HEK293T (cell line): ENCODE results near the gene CADM1.
A peak's percentile ranks its signal among the peaks of the same experiment; 100 is the strongest.

Source experiments
- CTCF ChIA-PET: fragments of 350-600 bp; formaldehyde crosslinking; extraction: SDS; loops from one replicate; lab custom pipeline; 2021; ENCODE audit warnings: antibody characterized with exemption, inconsistent platforms; lab: Yijun Ruan, JAX
- POLR2A ChIA-PET: fragments of 350-600 bp; formaldehyde crosslinking; extraction: SDS; loops from one replicate; lab custom pipeline; 2020; ENCODE audit warnings: antibody characterized with exemption, inconsistent platforms; lab: Yijun Ruan, JAX
- DNase-seq: peaks from one replicate; pipeline ENCODE4 v3.0.0; 2012; ENCODE audit warnings: mixed read lengths; ENCODE audit errors: extremely low spot score
- ARNT ChIP-seq: fragments of 450-650 bp; IDR thresholded peaks from 2 replicates; pipeline ENCODE4 v1.6.1; 2017; ENCODE audit warnings: mild to moderate bottlenecking
- BHLHE40 ChIP-seq: fragments of 450-650 bp; IDR thresholded peaks from 2 replicates; pipeline ENCODE4 v1.6.1; 2016; ENCODE audit warnings: mild to moderate bottlenecking, moderate library complexity, borderline replicate concordance
- CTBP1 ChIP-seq: fragments of 450-650 bp; IDR thresholded peaks from 2 replicates; pipeline ENCODE4 v1.6.1; 2016; ENCODE audit warnings: borderline replicate concordance
- ELF4 ChIP-seq: fragments of 450-650 bp; IDR thresholded peaks from 2 replicates; pipeline ENCODE4 v1.6.1; 2017; ENCODE audit warnings: antibody characterized with exemption
- FOXA1 ChIP-seq: fragments of 450-650 bp; IDR thresholded peaks from 2 replicates; pipeline ENCODE4 v1.6.1; 2016; ENCODE audit warnings: mild to moderate bottlenecking
- FOXK2 ChIP-seq: fragments of 450-650 bp; IDR thresholded peaks from 2 replicates; pipeline ENCODE4 v1.6.1; 2016; ENCODE audit warnings: mild to moderate bottlenecking
- FOXM1 ChIP-seq: fragments of 450-650 bp; IDR thresholded peaks from 2 replicates; pipeline ENCODE4 v1.6.1; 2017; ENCODE audit warnings: mild to moderate bottlenecking, borderline replicate concordance
- HDGF ChIP-seq: fragments of 450-650 bp; IDR thresholded peaks from 2 replicates; pipeline ENCODE4 v1.6.1; 2017; ENCODE audit warnings: antibody characterized with exemption, borderline replicate concordance
- LEF1 ChIP-seq: fragments of 450-650 bp; IDR thresholded peaks from 2 replicates; pipeline ENCODE4 v1.6.1; 2017; ENCODE audit warnings: mild to moderate bottlenecking, borderline replicate concordance
- NFRKB ChIP-seq: fragments of 450-650 bp; IDR thresholded peaks from 2 replicates; pipeline ENCODE4 v1.6.1; 2016; ENCODE audit warnings: mild to moderate bottlenecking, moderate library complexity
- SP1 ChIP-seq: fragments of 450-650 bp; IDR thresholded peaks from 2 replicates; pipeline ENCODE4 v1.6.1; 2017
- SUZ12 ChIP-seq: fragments of 450-650 bp; IDR thresholded peaks from 2 replicates; pipeline ENCODE4 v1.6.1; 2016; ENCODE audit warnings: mild to moderate bottlenecking
- TARDBP ChIP-seq: fragments of 450-650 bp; IDR thresholded peaks from 2 replicates; pipeline ENCODE4 v1.6.1; 2016
- ZNF384 ChIP-seq: fragments of 450-650 bp; IDR thresholded peaks from 2 replicates; pipeline ENCODE4 v1.6.1; 2016
- TF ChIP-seq, protein P1 (sequence below): fragments of 450-650 bp; IDR thresholded peaks from 2 replicates; pipeline ENCODE4 v1.6.1; 2016

CADM1 gene

GRCh38 chr11:115148691-115149090 is 355.5 kb downstream of the CADM1 start:
- POLR2A ChIA-PET = no interaction called here
- TF ChIP-seq FOXA1 (no peak), SP1 (no peak), ELF4 (no peak), TARDBP (no peak), HDGF (no peak), BHLHE40 (no peak), FOXM1 (no peak), SUZ12 (no peak), LEF1 (no peak)
- TF ChIP-seq, protein P1, sequence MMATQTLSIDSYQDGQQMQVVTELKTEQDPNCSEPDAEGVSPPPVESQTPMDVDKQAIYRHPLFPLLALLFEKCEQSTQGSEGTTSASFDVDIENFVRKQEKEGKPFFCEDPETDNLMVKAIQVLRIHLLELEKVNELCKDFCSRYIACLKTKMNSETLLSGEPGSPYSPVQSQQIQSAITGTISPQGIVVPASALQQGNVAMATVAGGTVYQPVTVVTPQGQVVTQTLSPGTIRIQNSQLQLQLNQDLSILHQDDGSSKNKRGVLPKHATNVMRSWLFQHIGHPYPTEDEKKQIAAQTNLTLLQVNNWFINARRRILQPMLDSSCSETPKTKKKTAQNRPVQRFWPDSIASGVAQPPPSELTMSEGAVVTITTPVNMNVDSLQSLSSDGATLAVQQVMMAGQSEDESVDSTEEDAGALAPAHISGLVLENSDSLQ = no peak
- DNase-seq = no peak
- CTCF ChIA-PET = no interaction called here

GRCh38 chr11:115148101-115148500 is 356.1 kb downstream of the CADM1 start:
- no peak for DNase-seq
- no peak for TF ChIP-seq FOXM1
- POLR2A ChIA-PET = no interaction called here
- CTCF ChIA-PET = no interaction called here

DNA sequence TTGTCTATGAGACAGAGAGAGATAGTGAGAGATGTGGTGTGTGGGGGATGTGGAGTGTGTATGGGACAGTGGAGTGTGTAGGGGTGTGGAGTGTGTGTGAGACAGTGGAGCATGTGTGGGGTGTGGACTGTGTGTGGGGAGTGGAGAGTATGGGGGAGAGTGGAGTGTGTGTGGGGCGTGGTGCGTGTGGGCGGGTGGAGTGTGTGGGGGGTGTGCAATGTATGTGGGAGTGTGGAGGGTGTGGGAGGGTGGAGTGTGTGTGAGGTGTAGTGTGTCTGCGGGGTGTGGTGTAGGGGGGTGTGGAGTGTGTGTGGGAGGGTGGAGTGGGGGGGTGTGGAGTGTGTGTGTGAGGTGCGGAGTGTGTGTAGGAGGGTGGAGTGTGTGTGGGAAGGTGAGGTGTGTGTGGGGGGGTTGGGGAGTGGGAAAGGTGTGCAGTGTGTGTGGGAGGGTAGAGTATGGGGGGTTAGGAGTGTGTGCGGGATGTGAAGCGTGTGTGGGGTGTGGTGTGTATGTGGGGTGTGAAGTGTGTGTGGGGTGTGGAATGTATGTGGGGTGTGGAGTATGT is 356.9 kb downstream of the CADM1 start:
- ChIA-PET CTCF (no interaction called here), POLR2A (no interaction called here)
- DNase-seq = no peak
- no peak for TF ChIP-seq ELF4
- TF ChIP-seq SP1 = no peak
- no peak for TF ChIP-seq CTBP1
- TF ChIP-seq SUZ12 = no peak
- TF ChIP-seq LEF1 = no peak
- TF ChIP-seq HDGF = no peak
- TF ChIP-seq TARDBP = no peak
- TF ChIP-seq FOXK2 = no peak
- TF ChIP-seq FOXM1 = no peak
- TF ChIP-seq ARNT = no peak
- no peak for TF ChIP-seq FOXA1

- DNase-seq = no peak
- ChIA-PET POLR2A (no interaction called here), CTCF (no interaction called here)
- no peak for TF ChIP-seq ELF4
- no peak for TF ChIP-seq TARDBP
- TF ChIP-seq FOXK2 = no peak
- no peak for TF ChIP-seq ARNT
- TF ChIP-seq FOXM1 = no peak
These were observed 357.8 kb downstream of the CADM1 start for GRCh38 chr11:115146425-115146824.

DNA sequence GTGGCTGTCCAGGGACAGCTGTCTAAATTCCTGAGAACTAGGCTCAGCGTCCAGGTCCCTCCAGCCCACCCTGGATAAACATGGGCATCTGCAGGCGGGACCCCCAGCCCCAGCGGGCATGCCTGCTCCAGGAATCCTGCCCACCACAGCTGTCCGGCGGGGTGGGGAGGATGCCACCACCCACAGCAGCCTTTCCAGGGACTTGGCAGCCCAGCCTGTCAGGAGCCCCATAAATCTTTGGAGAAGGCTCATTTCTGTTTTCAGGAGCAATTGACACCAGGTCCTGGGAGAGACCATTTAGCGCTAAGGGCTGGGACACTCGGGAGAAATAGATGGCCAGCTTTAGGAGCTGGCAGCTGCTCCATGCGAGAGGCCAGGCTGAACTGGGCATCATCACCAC is 358.9 kb downstream of the CADM1 start:
- POLR2A ChIA-PET = no interaction called here
- no peak for DNase-seq
- TF ChIP-seq, protein P1 = peak; percentile 39
- no peak for TF ChIP-seq FOXM1
- CTCF ChIA-PET = interaction anchor here (0.5 kb wide), 1 partner anchor 89 kb away, joined by 3 read pairs; no protein-coding TSS in a partner anchor

GRCh38 chr11:115144914-115145313 is 359.3 kb downstream of the CADM1 start:
- no peak for DNase-seq
- ChIA-PET POLR2A (no interaction called here), CTCF (interaction anchor here (0.5 kb wide), 1 partner anchor 90 kb away, joined by 3 read pairs; no protein-coding TSS in a partner anchor)
- TF ChIP-seq HDGF (no peak), FOXM1 (no peak), ZNF384 (no peak), CTBP1 (no peak), ELF4 (no peak), FOXA1 (no peak), SP1 (no peak), ARNT (no peak), NFRKB (no peak), BHLHE40 (no peak), TARDBP (no peak), FOXK2 (no peak), LEF1 (no peak)
- TF ChIP-seq, protein P1 = no peak

GRCh38 chr11:115144014-115144413 is 360.2 kb downstream of the CADM1 start:
- CTCF ChIA-PET = no interaction called here

More at GRCh38 chr11:115144014-115144413, 360.2 kb downstream of the CADM1 start:
- POLR2A ChIA-PET = no interaction called here
- TF ChIP-seq ZNF384 (no peak), SUZ12 (no peak), CTBP1 (no peak), FOXM1 (no peak), FOXK2 (no peak), SP1 (no peak), HDGF (no peak), BHLHE40 (no peak), ELF4 (no peak), FOXA1 (no peak), LEF1 (no peak), TARDBP (no peak)
- TF ChIP-seq, protein P1 = no peak
- DNase-seq = no peak
